Iris pigment epithelial cell (primary cell): ENCODE data around the gene MT1E.

Experiments
- DNase-seq: peaks from one replicate; pipeline ENCODE4 v3.0.0-alpha.2; 2011; ENCODE audit warnings: low read depth

MT1E gene

GRCh38 chr16:56626685-56627084, 1.1 kb downstream of the MT1E start:
- DNase-seq, result no peak

- no peak for DNase-seq
Measured at GRCh38 chr16:56628486-56629350, 3.1 kb downstream of the MT1E start.

- no peak for DNase-seq
Measured at GRCh38 chr16:56629531-56629930, 4.0 kb downstream of the MT1E start.

- no peak for DNase-seq
Measured at GRCh38 chr16:56630134-56630533, 4.6 kb downstream of the MT1E start.

- no peak for DNase-seq
Measured at GRCh38 chr16:56631197-56631596, 5.6 kb downstream of the MT1E start.

GRCh38 chr16:56631832-56632155, 6.2 kb downstream of the MT1E start:
- no peak for DNase-seq

- DNase-seq, result no peak
Measured at GRCh38 chr16:56632156-56632847, 6.7 kb downstream of the MT1E start, which contains the start of gene MT1M. Gene MT1M, plus strand, starts transcription at chr16:56632659. Its CDS starts 73 bp downstream, at chr16:56632732.

- no peak for DNase-seq
Measured at GRCh38 chr16:56632848-56633365, 7.3 kb downstream of the MT1E start.

- DNase-seq, result no peak
Measured at GRCh38 chr16:56633535-56633934, 8.0 kb downstream of the MT1E start.

- DNase-seq, result no peak
Measured at GRCh38 chr16:56634715-56635440, 9.3 kb downstream of the MT1E start.

GRCh38 chr16:56635441-56635967, 9.9 kb downstream of the MT1E start:
- DNase-seq, result no peak

GRCh38 chr16:56636616-56637413, 11.2 kb downstream of the MT1E start:
- DNase-seq, result no peak

GRCh38 chr16:56637814-56638750, 12.5 kb downstream of the MT1E start, which contains the start of gene MT1A:
Gene MT1A, plus strand, starts transcription at chr16:56638666. Its CDS starts 73 bp downstream, at chr16:56638739.
- DNase-seq, result peak; percentile 66

GRCh38 chr16:56639045-56639444, 13.5 kb downstream of the MT1E start:
- no peak for DNase-seq

- no peak for DNase-seq
Measured at GRCh38 chr16:56640076-56640475, 14.5 kb downstream of the MT1E start.

GRCh38 chr16:56641166-56641565, 15.6 kb downstream of the MT1E start:
- DNase-seq, result no peak

GRCh38 chr16:56643080-56643778, 17.6 kb downstream of the MT1E start:
- DNase-seq, result peak; percentile 58

GRCh38 chr16:56643833-56644232, 18.3 kb downstream of the MT1E start:
- no peak for DNase-seq

- DNase-seq, result no peak
Measured at GRCh38 chr16:56645311-56645710, 19.7 kb downstream of the MT1E start.

GRCh38 chr16:56645838-56646237, 20.3 kb downstream of the MT1E start:
- no peak for DNase-seq
